Endodermal cell (in vitro differentiated cells): ENCODE data around the gene INO80B. TPM values are rescaled to one million over a fixed set of nuclear protein-coding genes. Genes with fewer than 3 reads are reported as not detected.
A peak's percentile ranks its signal among the peaks of the same experiment; 100 is the strongest.

Experiments
- DNase-seq: peaks from one replicate; pipeline ENCODE4 v3.0.0-alpha.2; 2017
- H3K27ac ChIP-seq: 2 replicates; pipeline ENCODE4 v1.5.1; 2013; ENCODE audit warnings: mild to moderate bottlenecking, low read depth, low read length, moderate library complexity
- H3K27me3 ChIP-seq: 2 replicates; pipeline ENCODE4 v1.6.1; 2013; ENCODE audit warnings: mild to moderate bottlenecking, low read length, moderate library complexity; ENCODE audit not compliant: insufficient read depth, control insufficient read depth, poor library complexity, severe bottlenecking
- H3K36me3 ChIP-seq: 2 replicates; pipeline ENCODE4 v1.7.0; 2013; ENCODE audit warnings: mild to moderate bottlenecking, low read length, moderate library complexity; ENCODE audit not compliant: control insufficient read depth, insufficient read depth
- H3K4me1 ChIP-seq: one replicate; pipeline ENCODE4 v1.7.0; 2013; ENCODE audit warnings: low read length; ENCODE audit not compliant: control insufficient read depth, insufficient read depth
- H3K4me3 ChIP-seq: 2 replicates; pipeline ENCODE4 v1.5.1; 2013; ENCODE audit warnings: mild to moderate bottlenecking, low read length, moderate library complexity
- H3K9ac ChIP-seq: 2 replicates; pipeline ENCODE4 v1.6.1; 2013; ENCODE audit warnings: mild to moderate bottlenecking, low read length, moderate library complexity; ENCODE audit not compliant: poor library complexity, severe bottlenecking; ENCODE audit errors: extremely low read depth
- H3K9me3 ChIP-seq: 2 replicates; pipeline ENCODE4 v1.6.1; 2013; ENCODE audit warnings: mild to moderate bottlenecking, low read length, moderate library complexity; ENCODE audit not compliant: control insufficient read depth
- H3K27ac Mint-ChIP-seq: 2 replicates; pipeline ENCODE4 v1.8.0; 2020; ENCODE audit warnings: mixed read lengths
- H3K27me3 Mint-ChIP-seq: 2 replicates; pipeline ENCODE4 v1.8.0; 2021; ENCODE audit warnings: mild to moderate bottlenecking, mixed read lengths; ENCODE audit not compliant: insufficient read depth
- H3K36me3 Mint-ChIP-seq: 2 replicates; pipeline ENCODE4 v1.8.0; 2020; ENCODE audit warnings: low read depth, mixed read lengths
- H3K4me1 Mint-ChIP-seq: 2 replicates; pipeline ENCODE4 v1.8.0; 2020; ENCODE audit warnings: mixed read lengths
- H3K4me3 Mint-ChIP-seq: 2 replicates; pipeline ENCODE4 v1.8.0; 2020; ENCODE audit warnings: mild to moderate bottlenecking, moderate library complexity, mixed read lengths
- H3K9me3 Mint-ChIP-seq: 2 replicates; pipeline ENCODE4 v1.8.0; 2020; ENCODE audit warnings: mild to moderate bottlenecking, mixed read lengths
- CTCF ChIP-seq: fragments of 200-600 bp; sonication (generic); conservative IDR thresholded peaks from 2 replicates; pipeline ENCODE4 v1.5.0; 2021; ENCODE audit warnings: antibody characterized with exemption, mild to moderate bottlenecking
- WGBS, 2 experiments: methylation state at CpG; one replicate each; pipeline versions ENCODE4 v1.1.5 to v1.1.7; 2013; ENCODE audit warnings: missing lambda C conversion rate in 2 of 2, mixed read lengths in 1 of 2; ENCODE audit not compliant: insufficient coverage in 1 of 2, insufficient read length in 1 of 2; 5-methylcytosine and 5-hydroxymethylcytosine counted together
- total RNA-seq, 2 donors: library from RNA; stranded (reverse); fragmentation: NEBNext Ultra II Directional in 1 of 2; extraction: Animal tissue kit (Norgen Biotek cat#: 25700) in 1 of 2; gene quantifications; 2 replicates in 1 of 2; 3 replicates in 1 of 2; pipeline ENCODE4 v1.2.1, GENCODE V29; 2021

The INO80B gene
- total RNA-seq, 2 donors from 2014 or later = 23.9 to 38.8 TPM

- H3K27me3 Mint-ChIP-seq = no peaks in the 10 kb centered on the region
- peak overlapping the region; percentile 95 for H3K9ac ChIP-seq
- no peaks in the 10 kb centered on the region for H3K27me3 ChIP-seq
- H3K36me3 Mint-ChIP-seq = peaks cover 30% of the 10 kb centered on the region
- peak overlapping the region; percentile 98 for H3K27ac ChIP-seq
- peak overlapping the region; percentile 99 for H3K27ac Mint-ChIP-seq
- peak overlapping the region; percentile 96 for H3K4me3 Mint-ChIP-seq
- peak; percentile 41 for DNase-seq
- TF ChIP-seq CTCF = no peak
- no peaks in the 10 kb centered on the region for H3K9me3 ChIP-seq
- H3K4me1 ChIP-seq = peaks cover 12% of the 10 kb centered on the region
- peak overlapping the region; percentile 96 for H3K4me3 ChIP-seq
- peaks cover 49% of the 10 kb centered on the region for H3K36me3 ChIP-seq
- peaks cover 38% of the 10 kb centered on the region for H3K4me1 Mint-ChIP-seq
- WGBS, 2 experiments = 65 to 80% methylated on average over 2 to 3 of the region's 3 CpGs
- no peaks in the 10 kb centered on the region for H3K9me3 Mint-ChIP-seq
Observed at GRCh38 chr2:74439373-74439772, 15.5 kb upstream of the INO80B start.

GRCh38 chr2:74439803-74440377 is 15.0 kb upstream of the INO80B start:
- H3K4me3 ChIP-seq = peak overlapping the region; percentile 96
- H3K27me3 ChIP-seq = no peaks in the 10 kb centered on the region
- H3K9me3 ChIP-seq = no peaks in the 10 kb centered on the region
- TF ChIP-seq CTCF = no peak
- H3K27ac Mint-ChIP-seq = peak overlapping the region; percentile 99
- DNase-seq = no peak
- no peaks in the 10 kb centered on the region for H3K27me3 Mint-ChIP-seq
- peak overlapping the region; percentile 98 for H3K27ac ChIP-seq
- no peaks in the 10 kb centered on the region for H3K9me3 Mint-ChIP-seq
- H3K9ac ChIP-seq = peak overlapping the region; percentile 95
- WGBS, 2 experiments = 3 to 38% methylated on average over 5 to 14 of the region's 14 CpGs
- H3K4me1 Mint-ChIP-seq = peaks cover 38% of the 10 kb centered on the region
- H3K36me3 Mint-ChIP-seq = peaks cover 27% of the 10 kb centered on the region
- H3K4me1 ChIP-seq = peaks cover 12% of the 10 kb centered on the region
- H3K36me3 ChIP-seq = peaks cover 46% of the 10 kb centered on the region
- peak overlapping the region; percentile 96 for H3K4me3 Mint-ChIP-seq

- peak; percentile 95 for DNase-seq
- H3K9me3 ChIP-seq = no peaks in the 10 kb centered on the region
- TF ChIP-seq CTCF = peak; percentile 51
- peaks cover 38% of the 10 kb centered on the region for H3K4me1 Mint-ChIP-seq
- peak overlapping the region; percentile 99 for H3K27ac Mint-ChIP-seq
- peak overlapping the region; percentile 98 for H3K27ac ChIP-seq
- no peaks in the 10 kb centered on the region for H3K9me3 Mint-ChIP-seq
- H3K27me3 ChIP-seq = no peaks in the 10 kb centered on the region
- peak overlapping the region; percentile 96 for H3K4me3 Mint-ChIP-seq
- WGBS, 2 experiments = 0 to 5% methylated on average over 15 to 45 of the region's 45 CpGs
- H3K36me3 ChIP-seq = peaks cover 39% of the 10 kb centered on the region
- no peaks in the 10 kb centered on the region for H3K27me3 Mint-ChIP-seq
- H3K4me1 ChIP-seq = peaks cover 12% of the 10 kb centered on the region
- H3K36me3 Mint-ChIP-seq = peaks cover 24% of the 10 kb centered on the region
- H3K4me3 ChIP-seq = peak overlapping the region; percentile 96
- H3K9ac ChIP-seq = peak overlapping the region; percentile 95
Observed at GRCh38 chr2:74440378-74441169, 14.3 kb upstream of the INO80B start.
